ENCODE results near the gene AGBL5.

DNA sequence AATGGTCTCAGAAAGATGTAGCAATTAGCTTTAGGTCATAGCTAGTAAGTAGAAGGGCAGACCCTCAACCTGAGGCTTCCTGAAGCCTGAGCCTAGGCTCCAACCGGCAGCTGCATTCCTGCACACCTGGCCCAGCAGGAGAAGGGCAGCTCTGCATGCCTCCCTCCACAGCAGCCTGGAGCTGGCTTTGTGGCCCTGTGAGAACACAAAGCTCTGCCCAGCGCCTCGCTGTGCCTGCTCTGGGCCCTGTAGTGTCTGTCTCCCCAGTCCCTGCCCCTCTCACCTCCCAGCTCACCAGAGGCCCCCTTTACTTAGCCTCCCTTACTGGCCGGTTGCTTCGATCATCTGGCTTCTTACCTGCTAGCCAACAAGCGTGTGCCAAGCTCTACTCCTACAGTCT lies 12.0 kb upstream of the AGBL5 start:
- no peak for TF ChIP-seq CTCF (IDR thresholded peaks at IDR 0.05)
- TF ChIP-seq EP300 (IDR thresholded peaks at IDR 0.05): no peak
- TF ChIP-seq POLR2A (IDR thresholded peaks at IDR 0.05): no peak
